PC-9 (cell line): ENCODE data around the gene ERP29.

ENCODE experiments used
- EZH2 ChIP-seq: fragments of 200-600 bp; sonication (generic); IDR thresholded peaks from 2 replicates; pipeline ENCODE4 v1.8.0; 2017; ENCODE audit warnings: antibody characterized with exemption, low read depth
- TF ChIP-seq, protein P1 (sequence below): fragments of 200-600 bp; sonication (generic); conservative IDR thresholded peaks from 2 replicates; pipeline ENCODE4 v1.6.1; 2017; ENCODE audit warnings: mixed run types, antibody characterized with exemption, mild to moderate bottlenecking, moderate library complexity

DNA sequence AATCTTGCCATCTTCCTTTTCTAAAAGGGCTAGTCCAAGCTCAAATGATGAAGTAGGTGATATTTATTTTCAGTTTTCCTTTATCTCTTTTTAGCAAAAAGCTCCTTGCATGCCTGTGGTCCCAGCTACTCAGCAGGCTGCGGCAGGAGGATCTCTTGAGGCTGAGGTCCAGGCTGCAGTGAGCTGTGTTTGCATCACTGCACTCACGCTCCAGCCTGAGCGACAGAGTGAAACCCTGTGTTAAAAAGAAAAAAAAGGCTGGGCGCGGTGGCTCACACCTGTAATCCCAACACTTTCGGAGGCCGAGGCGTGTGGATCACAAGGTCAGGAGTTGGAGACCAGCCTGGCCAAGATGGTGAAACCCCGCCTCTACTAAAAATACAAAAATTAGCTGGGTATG, 5.3 kb upstream of the ERP29 start:
- TF ChIP-seq, protein P1, sequence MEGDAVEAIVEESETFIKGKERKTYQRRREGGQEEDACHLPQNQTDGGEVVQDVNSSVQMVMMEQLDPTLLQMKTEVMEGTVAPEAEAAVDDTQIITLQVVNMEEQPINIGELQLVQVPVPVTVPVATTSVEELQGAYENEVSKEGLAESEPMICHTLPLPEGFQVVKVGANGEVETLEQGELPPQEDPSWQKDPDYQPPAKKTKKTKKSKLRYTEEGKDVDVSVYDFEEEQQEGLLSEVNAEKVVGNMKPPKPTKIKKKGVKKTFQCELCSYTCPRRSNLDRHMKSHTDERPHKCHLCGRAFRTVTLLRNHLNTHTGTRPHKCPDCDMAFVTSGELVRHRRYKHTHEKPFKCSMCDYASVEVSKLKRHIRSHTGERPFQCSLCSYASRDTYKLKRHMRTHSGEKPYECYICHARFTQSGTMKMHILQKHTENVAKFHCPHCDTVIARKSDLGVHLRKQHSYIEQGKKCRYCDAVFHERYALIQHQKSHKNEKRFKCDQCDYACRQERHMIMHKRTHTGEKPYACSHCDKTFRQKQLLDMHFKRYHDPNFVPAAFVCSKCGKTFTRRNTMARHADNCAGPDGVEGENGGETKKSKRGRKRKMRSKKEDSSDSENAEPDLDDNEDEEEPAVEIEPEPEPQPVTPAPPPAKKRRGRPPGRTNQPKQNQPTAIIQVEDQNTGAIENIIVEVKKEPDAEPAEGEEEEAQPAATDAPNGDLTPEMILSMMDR, result no peak
- no peak for TF ChIP-seq EZH2
